NCI-H2196 treated with DMSO at 0.1 percent for 48 hours (cell line): ENCODE results near the gene UPK3B.
"Not testable (repeated sequence)": the region's sequence is repeated elsewhere in the genome, so short reads cannot be mapped to it uniquely, and the experiment has no call there.

Experiments
- DNase-seq: peaks from one replicate; lab custom pipeline; 2025; ENCODE audit not compliant: unreplicated experiment; lab: John Stamatoyannopoulos, UW

The UPK3B gene

GRCh38 chr7:76509931-76510877 lies at the start of gene UPK3B:
Gene UPK3B (plus strand): TSS chr7:76510552. CDS start chr7:76510653, 101 bp downstream.
- no peak for DNase-seq

- DNase-seq: not testable (repeated sequence)
Observed at GRCh38 chr7:76460767-76461166, 49.6 kb upstream of the UPK3B start.

GRCh38 chr7:76461464-76462101 lies 48.8 kb upstream of the UPK3B start, which contains the start of gene DTX2:
Gene DTX2 (plus strand): TSS chr7:76461709. CDS start chr7:76480510, 18,801 bp downstream.
- not testable (repeated sequence) for DNase-seq

GRCh38 chr7:76462271-76462882 lies 48.0 kb upstream of the UPK3B start:
- DNase-seq: not testable (repeated sequence)

GRCh38 chr7:76464959-76465358 lies 45.4 kb upstream of the UPK3B start:
- DNase-seq: not testable (repeated sequence)

- not testable (repeated sequence) for DNase-seq
Observed at GRCh38 chr7:76465950-76466349, 44.4 kb upstream of the UPK3B start.

- not testable (repeated sequence) for DNase-seq
Observed at GRCh38 chr7:76467743-76468404, 42.5 kb upstream of the UPK3B start.

GRCh38 chr7:76471556-76472221 lies 38.7 kb upstream of the UPK3B start:
- not testable (repeated sequence) for DNase-seq

GRCh38 chr7:76473097-76473496 lies 37.3 kb upstream of the UPK3B start:
- not testable (repeated sequence) for DNase-seq

GRCh38 chr7:76476280-76476679 lies 34.1 kb upstream of the UPK3B start:
- DNase-seq: not testable (repeated sequence)

- DNase-seq: not testable (repeated sequence)
Observed at GRCh38 chr7:76476742-76477474, 33.4 kb upstream of the UPK3B start.

- not testable (repeated sequence) for DNase-seq
Observed at GRCh38 chr7:76479628-76480027, 30.7 kb upstream of the UPK3B start.

GRCh38 chr7:76480403-76481253 lies 29.7 kb upstream of the UPK3B start:
- DNase-seq: not testable (repeated sequence)

- DNase-seq: not testable (repeated sequence)
Observed at GRCh38 chr7:76482660-76483059, 27.7 kb upstream of the UPK3B start.

GRCh38 chr7:76483081-76483480 lies 27.3 kb upstream of the UPK3B start:
- DNase-seq: not testable (repeated sequence)

GRCh38 chr7:76484456-76484855 lies 25.9 kb upstream of the UPK3B start:
- not testable (repeated sequence) for DNase-seq

- DNase-seq: not testable (repeated sequence)
Observed at GRCh38 chr7:76485822-76486610, 24.3 kb upstream of the UPK3B start.

- not testable (repeated sequence) for DNase-seq
Observed at GRCh38 chr7:76486618-76487017, 23.7 kb upstream of the UPK3B start.
